Erythroblast (primary cell): ENCODE data around the gene GNB1L.

ENCODE experiments used
- DNase-seq, 2 experiments: peaks; one replicate each; lab custom pipeline; 2025; lab: John Stamatoyannopoulos, UW
- GATA1 ChIP-seq: IDR thresholded peaks from 2 replicates; pipeline ENCODE4 v1.6.1; 2011; ENCODE audit warnings: low read depth, mild to moderate bottlenecking, control low read depth, low read length, moderate library complexity
- POLR2A ChIP-seq: IDR thresholded peaks from 2 replicates; pipeline ENCODE4 v1.6.1; 2011; ENCODE audit warnings: mild to moderate bottlenecking, low read length

GNB1L gene

GRCh38 chr22:19738664-19739447 lies 115.8 kb downstream of the GNB1L start:
- no peak for DNase-seq
- TF ChIP-seq POLR2A (no peak), GATA1 (no peak)

- DNase-seq: no peak
- TF ChIP-seq GATA1 (no peak), POLR2A (no peak)
These were observed 116.6 kb downstream of the GNB1L start for GRCh38 chr22:19737846-19738663.

GRCh38 chr22:19735665-19736510 lies 118.8 kb downstream of the GNB1L start:
- TF ChIP-seq POLR2A: no peak
- no peak for TF ChIP-seq GATA1
- DNase-seq: no peak

GRCh38 chr22:19734837-19735382 lies 119.8 kb downstream of the GNB1L start:
- no peak for TF ChIP-seq GATA1
- TF ChIP-seq POLR2A: no peak
- DNase-seq: no peak

GRCh38 chr22:19734163-19734562 lies 120.5 kb downstream of the GNB1L start:
- TF ChIP-seq GATA1: no peak
- no peak for DNase-seq

GRCh38 chr22:19733755-19734154 lies 120.9 kb downstream of the GNB1L start:
- no peak for DNase-seq
- TF ChIP-seq POLR2A: no peak
- TF ChIP-seq GATA1: no peak
